Forelimb muscle (tissue), 1 donor: Measurements from ENCODE around the gene TMCO6. TPM values are rescaled to one million over a fixed set of nuclear protein-coding genes. Genes with fewer than 3 reads are reported as not detected.

Experiments
- DNase-seq: peaks from one replicate; pipeline ENCODE4 v3.0.0-alpha.2; 2013; ENCODE audit warnings: low read depth
- polyA plus RNA-seq: library from polyadenylated mRNA; unstranded; fragments of 120-200 nt; gene quantifications from one replicate; pipeline ENCODE4 v1.2.1, GENCODE V29; 2013; ENCODE audit not compliant: insufficient read length

Gene TMCO6
- polyA plus RNA-seq, 1 donor, result 8.3 TPM

- DNase-seq, result no peak
These were observed 33.4 kb downstream of the TMCO6 start for GRCh38 chr5:140672455-140673186.

DNA sequence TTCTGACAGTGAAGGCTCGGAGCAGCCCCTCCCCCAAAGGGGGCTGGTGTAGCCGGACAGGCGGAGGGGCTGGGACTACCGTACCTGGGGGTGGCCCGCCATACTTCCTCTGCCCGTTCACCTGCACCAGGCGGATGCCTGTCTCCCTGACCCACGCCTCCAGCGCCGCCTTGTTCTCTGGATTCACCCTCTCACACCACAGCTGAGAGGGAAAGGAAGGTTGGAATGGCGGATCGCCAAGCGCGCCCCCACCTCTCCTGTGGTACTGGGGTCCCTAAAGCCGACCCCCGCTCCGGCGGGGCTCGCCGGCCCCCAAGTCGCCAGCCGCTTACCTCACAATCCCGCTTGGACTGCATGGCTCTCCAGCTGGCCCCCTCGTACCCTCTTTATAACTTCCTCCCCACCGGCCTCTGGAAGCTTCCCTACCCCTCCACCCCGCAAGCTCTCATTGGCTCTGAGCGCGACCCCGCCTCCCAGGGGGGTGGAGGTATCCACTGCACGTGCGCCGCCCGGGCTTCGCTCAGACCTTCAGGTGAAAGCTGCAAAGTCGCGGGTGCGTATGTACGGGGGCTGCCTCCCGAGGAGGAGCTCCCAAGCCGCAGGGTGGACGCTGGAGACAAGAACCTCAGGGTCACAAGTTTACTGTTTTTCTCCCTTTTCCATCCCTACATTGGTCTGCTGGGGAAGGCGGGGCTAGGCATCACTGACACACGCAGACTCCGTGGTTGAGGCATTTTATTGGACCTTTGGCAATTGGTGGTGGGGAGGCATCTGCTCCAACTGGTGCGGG, 34.1 kb downstream of the TMCO6 start, which contains the start of gene DND1:
DND1 (minus strand) TSS at position 390 of the 790 bp plus-strand sequence; CDS start at position 356, 34 bp downstream.
- no peak for DNase-seq

DNA sequence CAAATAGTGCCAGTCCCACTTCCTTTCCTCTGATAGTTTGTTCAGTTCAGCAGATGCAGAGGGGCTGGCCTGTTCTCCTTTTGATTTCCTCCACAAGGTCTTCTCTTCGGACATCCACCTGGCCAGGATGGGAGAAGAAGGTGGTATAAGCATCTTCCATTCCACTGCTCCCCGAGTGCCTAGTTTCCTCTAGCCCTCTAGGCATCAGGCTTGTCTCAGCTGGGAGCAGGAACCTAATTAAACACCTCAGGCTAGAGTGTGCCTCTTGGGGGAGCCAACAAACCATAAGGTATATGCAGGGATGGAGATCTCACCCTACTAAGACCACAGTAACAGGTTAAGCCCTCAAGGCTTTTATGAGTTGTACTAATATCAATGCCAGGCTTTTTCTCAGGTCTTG, 35.0 kb downstream of the TMCO6 start:
- DNase-seq, result no peak

- no peak for DNase-seq
These were observed 35.4 kb downstream of the TMCO6 start for GRCh38 chr5:140674629-140675028.

DNA sequence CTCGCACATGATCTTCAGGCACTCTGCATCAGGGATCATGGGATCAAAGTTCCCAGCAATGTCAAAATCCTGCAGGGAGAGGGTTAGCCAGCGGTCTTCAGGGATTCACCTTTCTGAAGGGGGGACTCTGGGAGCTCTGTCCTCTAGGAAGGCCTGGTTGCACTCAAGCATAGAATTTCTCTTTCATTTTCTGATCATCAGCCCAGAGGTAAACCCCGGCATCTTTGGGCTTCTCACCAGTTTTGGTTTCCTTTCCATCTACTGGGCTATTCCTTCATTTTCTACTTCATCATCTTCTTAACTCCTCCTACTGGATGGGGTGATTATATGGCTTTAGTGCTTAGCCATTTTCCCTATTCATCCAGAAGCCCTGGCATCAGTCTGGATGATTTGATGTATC, 38.7 kb downstream of the TMCO6 start:
- no peak for DNase-seq

DNA sequence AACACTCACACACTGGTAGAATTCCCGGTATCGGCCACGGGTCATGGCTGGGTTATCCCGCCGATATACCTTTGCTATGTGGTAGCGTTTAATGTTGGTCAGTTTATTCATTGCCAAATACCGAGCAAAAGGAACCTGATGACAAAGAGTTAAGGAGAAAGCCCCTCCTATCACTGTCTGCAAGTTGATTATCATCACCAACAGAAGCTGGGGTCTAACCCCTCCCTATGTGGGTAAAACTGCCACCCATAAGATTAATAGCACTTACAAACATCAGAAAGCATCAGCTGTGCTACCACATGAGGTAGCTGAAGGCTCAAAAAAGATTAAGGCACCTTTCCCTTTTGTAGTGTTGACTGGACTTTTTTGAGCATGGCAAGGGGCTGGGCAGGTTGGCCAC, 39.7 kb downstream of the TMCO6 start:
- no peak for DNase-seq

DNA sequence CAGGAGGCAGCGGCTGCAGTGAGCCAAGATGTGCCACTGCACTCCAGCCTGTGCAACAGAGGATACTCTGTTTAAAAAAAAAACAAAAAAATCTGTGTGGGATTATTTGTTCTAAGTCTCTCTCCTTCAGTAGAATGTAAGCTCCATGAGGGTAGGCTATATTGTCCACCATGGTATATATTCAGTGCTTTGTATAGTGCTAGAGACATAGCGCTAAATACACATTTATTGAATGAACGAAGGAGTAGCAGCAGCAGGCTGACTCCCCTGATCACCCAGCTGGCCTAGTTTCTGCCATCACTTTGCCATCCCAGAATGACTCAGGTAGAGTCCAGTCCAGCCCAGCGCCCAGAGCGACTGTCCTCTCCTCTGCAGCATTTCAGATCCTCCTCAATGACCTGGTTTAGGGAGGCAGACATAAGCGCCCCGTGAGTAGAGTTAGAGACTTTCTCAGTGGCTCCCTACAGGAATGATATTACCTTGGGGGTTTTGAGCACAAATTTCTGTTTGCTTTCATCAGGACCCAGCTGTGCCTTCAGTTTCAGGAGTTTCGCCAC, 51.2 kb downstream of the TMCO6 start:
- DNase-seq, result no peak

DNA sequence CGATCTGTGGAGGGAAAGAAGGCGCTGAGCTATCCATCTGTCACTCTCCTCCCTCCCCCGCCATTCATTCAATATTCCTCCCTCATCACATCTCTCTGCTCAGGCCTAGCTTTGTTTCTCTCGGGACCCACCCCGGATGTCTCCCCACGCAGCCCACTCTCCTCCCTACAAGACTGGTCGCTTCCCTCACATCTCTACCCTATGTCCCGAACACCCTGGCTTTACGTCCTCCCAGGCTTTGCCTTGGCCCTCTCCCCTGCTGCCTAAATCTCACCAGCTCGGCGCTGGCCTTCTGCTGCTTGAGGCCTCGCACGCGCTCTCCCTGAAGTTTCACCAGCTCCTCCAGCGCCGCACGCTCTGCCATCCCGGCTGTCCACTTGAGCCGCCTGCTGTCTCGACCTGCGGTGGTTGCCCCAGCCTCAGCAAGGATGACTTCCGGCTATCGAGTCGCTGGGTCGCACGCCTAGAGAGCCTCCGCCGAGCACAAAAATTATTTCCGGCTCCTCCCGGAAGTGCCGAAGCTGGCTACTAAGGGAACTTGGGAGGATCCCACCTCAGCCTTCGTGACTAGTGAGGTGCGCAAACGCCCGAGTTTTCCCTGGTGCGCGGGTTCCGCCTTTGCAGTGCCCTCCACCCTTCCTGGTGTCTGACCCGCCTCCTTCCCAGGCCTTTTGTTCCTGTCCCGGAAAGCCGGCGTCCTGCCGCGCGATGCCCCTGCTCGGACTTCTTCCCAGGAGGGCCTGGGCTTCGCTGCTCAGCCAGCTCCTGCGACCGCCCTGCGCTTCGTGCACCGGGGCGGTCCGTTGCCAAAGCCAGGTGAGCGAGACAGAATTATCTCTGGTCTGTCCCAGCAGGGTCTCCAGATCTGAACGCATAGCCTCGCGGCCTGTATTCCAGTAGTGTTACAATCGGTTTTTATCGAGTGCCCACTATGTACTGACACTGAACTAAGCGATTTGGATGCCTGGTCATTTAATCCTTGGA, 52.0 kb downstream of the TMCO6 start, which contains the start of the genes HARS1 and HARS2:
HARS1 (minus strand) TSS at position 430 of the 984 bp plus-strand sequence; CDS start at position 364, 66 bp downstream.
HARS2 (plus strand) TSS at position 515 of the 984 bp plus-strand sequence; CDS start at position 709, 194 bp downstream.
- DNase-seq, result peak; percentile 72

DNA sequence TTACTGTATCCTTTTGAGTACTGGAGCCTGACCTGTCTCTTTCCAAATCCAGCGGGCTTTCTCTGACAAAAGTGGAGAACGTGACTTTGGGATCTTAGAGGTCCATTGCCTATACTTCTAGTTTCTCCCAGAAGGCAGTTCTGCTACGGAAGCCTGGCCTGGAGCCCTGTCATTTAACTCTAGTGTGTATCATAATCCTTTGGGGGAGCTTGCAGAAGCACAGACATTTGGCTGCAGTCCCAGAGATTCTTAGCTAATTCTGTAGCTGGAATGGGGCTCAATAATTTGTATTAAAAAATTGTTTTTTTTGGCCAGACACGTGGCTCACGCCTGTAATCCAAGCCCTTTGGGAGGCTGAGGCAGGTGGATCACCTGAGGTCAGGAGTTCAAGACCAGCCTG, 55.0 kb downstream of the TMCO6 start:
- no peak for DNase-seq

Other genes with a start within 250 kb of the TMCO6 start
- 56.7 TPM for gene ANKHD1, start 237.6 kb upstream of the TMCO6 start, polyA plus RNA-seq
- gene EIF4EBP3, start 91.8 kb upstream of the TMCO6 start, polyA plus RNA-seq, result 8.8 TPM
- gene SRA1, start 82.0 kb upstream of the TMCO6 start, polyA plus RNA-seq, result 23.6 TPM
- gene APBB3, start 74.9 kb upstream of the TMCO6 start, polyA plus RNA-seq, result 25.4 TPM
- gene SLC35A4, start 74.6 kb upstream of the TMCO6 start, polyA plus RNA-seq, result 52.8 TPM
- 18.3 TPM for gene CD14, start 6.3 kb upstream of the TMCO6 start, polyA plus RNA-seq
- 58.2 TPM for gene NDUFA2, start 8.2 kb downstream of the TMCO6 start, polyA plus RNA-seq
- gene IK, start 8.4 kb downstream of the TMCO6 start, polyA plus RNA-seq, result 95.3 TPM
- 14.9 TPM for gene WDR55, start 25.5 kb downstream of the TMCO6 start, polyA plus RNA-seq
- gene DND1, start 34.1 kb downstream of the TMCO6 start, polyA plus RNA-seq, result not detected
- 58.2 TPM for gene HARS1, start 51.9 kb downstream of the TMCO6 start, polyA plus RNA-seq
- gene HARS2, start 52.0 kb downstream of the TMCO6 start, polyA plus RNA-seq, result 26.6 TPM
- gene ZMAT2, start 61.0 kb downstream of the TMCO6 start, polyA plus RNA-seq, result 73.2 TPM
- 0.10 TPM for gene PCDHA1, start 146.7 kb downstream of the TMCO6 start, polyA plus RNA-seq
- gene PCDHA2, start 155.4 kb downstream of the TMCO6 start, polyA plus RNA-seq, result 0.09 TPM
- gene PCDHA3, start 161.6 kb downstream of the TMCO6 start, polyA plus RNA-seq, result 0.14 TPM
- gene PCDHA4, start 167.6 kb downstream of the TMCO6 start, polyA plus RNA-seq, result 0.14 TPM
- gene PCDHA5, start 182.2 kb downstream of the TMCO6 start, polyA plus RNA-seq, result 0.08 TPM
- 0.06 TPM for gene PCDHA6, start 188.5 kb downstream of the TMCO6 start, polyA plus RNA-seq
- gene PCDHA7, start 194.8 kb downstream of the TMCO6 start, polyA plus RNA-seq, result 0.06 TPM
- gene PCDHA8, start 201.7 kb downstream of the TMCO6 start, polyA plus RNA-seq, result 0.03 TPM
- gene PCDHA9, start 208.9 kb downstream of the TMCO6 start, polyA plus RNA-seq, result not detected
- 0.05 TPM for gene PCDHA10, start 216.4 kb downstream of the TMCO6 start, polyA plus RNA-seq
- not detected for gene PCDHA11, start 229.5 kb downstream of the TMCO6 start, polyA plus RNA-seq
- gene PCDHA12, start 235.9 kb downstream of the TMCO6 start, polyA plus RNA-seq, result not detected
- 0.08 TPM for gene PCDHA13, start 242.7 kb downstream of the TMCO6 start, polyA plus RNA-seq